ENCODE data around the gene NAV3.

Gene NAV3

GRCh38 chr12:77847680-77848431 lies 17.2 kb downstream of the NAV3 start:
- DNase-seq, result no peak

- DNase-seq, result no peak
These were observed 19.4 kb downstream of the NAV3 start for GRCh38 chr12:77850129-77850528.

- DNase-seq, result no peak
These were observed 20.0 kb downstream of the NAV3 start for GRCh38 chr12:77850698-77851097.

GRCh38 chr12:77855548-77855947 lies 24.9 kb downstream of the NAV3 start:
- no peak for DNase-seq

- no peak for DNase-seq
These were observed 30.6 kb downstream of the NAV3 start for GRCh38 chr12:77861317-77861716.

- DNase-seq, result no peak
These were observed 34.5 kb downstream of the NAV3 start for GRCh38 chr12:77865178-77865577.

GRCh38 chr12:77878901-77879300 lies 48.2 kb downstream of the NAV3 start:
- DNase-seq, result no peak

- DNase-seq, result no peak
These were observed 52.0 kb downstream of the NAV3 start for GRCh38 chr12:77882709-77883108.

GRCh38 chr12:77888611-77889010 lies 57.9 kb downstream of the NAV3 start:
- DNase-seq, result no peak

GRCh38 chr12:77891518-77892147 lies 60.9 kb downstream of the NAV3 start:
- no peak for DNase-seq

- no peak for DNase-seq
These were observed 63.2 kb downstream of the NAV3 start for GRCh38 chr12:77893918-77894317.

GRCh38 chr12:77894556-77894955 lies 63.9 kb downstream of the NAV3 start:
- no peak for DNase-seq

GRCh38 chr12:77895699-77896098 lies 65.0 kb downstream of the NAV3 start:
- no peak for DNase-seq

- no peak for DNase-seq
These were observed 77.2 kb downstream of the NAV3 start for GRCh38 chr12:77907936-77908335.

GRCh38 chr12:77914081-77914488 lies 83.4 kb downstream of the NAV3 start:
- no peak for DNase-seq

- no peak for DNase-seq
These were observed 84.4 kb downstream of the NAV3 start for GRCh38 chr12:77915071-77915600.

GRCh38 chr12:77916276-77916675 lies 85.6 kb downstream of the NAV3 start:
- no peak for DNase-seq

- DNase-seq, result no peak
These were observed 87.4 kb downstream of the NAV3 start for GRCh38 chr12:77918046-77918445.

- DNase-seq, result no peak
These were observed 88.8 kb downstream of the NAV3 start for GRCh38 chr12:77919450-77919849.

- no peak for DNase-seq
These were observed 93.2 kb downstream of the NAV3 start for GRCh38 chr12:77923882-77924281.

- no peak for DNase-seq
These were observed 94.0 kb downstream of the NAV3 start for GRCh38 chr12:77924703-77925102.

- DNase-seq, result peak in 1 of 2 experiments; percentile 3
These were observed 94.9 kb downstream of the NAV3 start for GRCh38 chr12:77925536-77926108.

- DNase-seq, result no peak
These were observed 97.4 kb downstream of the NAV3 start for GRCh38 chr12:77928078-77928477.

GRCh38 chr12:77932216-77932615 lies 101.5 kb downstream of the NAV3 start:
- no peak for DNase-seq

Data from cerebellar nuclear complex (tissue), 1 donor.